ENCODE measurements around the gene RMND5B. TPM values are rescaled to one million over a fixed set of nuclear protein-coding genes. Genes with fewer than 3 reads are reported as not detected.
A peak's percentile ranks its signal among the peaks of the same experiment; 100 is the strongest.
"Not testable (repeated sequence)": the region's sequence is repeated elsewhere in the genome, so short reads cannot be mapped to it uniquely, and the experiment has no call there.

RMND5B gene, protein sequence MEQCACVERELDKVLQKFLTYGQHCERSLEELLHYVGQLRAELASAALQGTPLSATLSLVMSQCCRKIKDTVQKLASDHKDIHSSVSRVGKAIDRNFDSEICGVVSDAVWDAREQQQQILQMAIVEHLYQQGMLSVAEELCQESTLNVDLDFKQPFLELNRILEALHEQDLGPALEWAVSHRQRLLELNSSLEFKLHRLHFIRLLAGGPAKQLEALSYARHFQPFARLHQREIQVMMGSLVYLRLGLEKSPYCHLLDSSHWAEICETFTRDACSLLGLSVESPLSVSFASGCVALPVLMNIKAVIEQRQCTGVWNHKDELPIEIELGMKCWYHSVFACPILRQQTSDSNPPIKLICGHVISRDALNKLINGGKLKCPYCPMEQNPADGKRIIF
- 43.7 TPM for total RNA-seq

- peak; percentile 84 for DNase-seq (ENCODE audit: low spot score)
Observed at GRCh38 chr5:178130576-178131445, at the start of gene RMND5B. Gene RMND5B, plus strand, starts transcription at chr5:178131014. Its CDS starts 7,106 bp downstream, at chr5:178138120.

GRCh38 chr5:178081571-178082243, 49.1 kb upstream of the RMND5B start:
- no peak for DNase-seq (ENCODE audit: low spot score)

- DNase-seq (ENCODE audit: low spot score), result no peak
Observed at GRCh38 chr5:178083922-178084321, 46.9 kb upstream of the RMND5B start.

GRCh38 chr5:178085316-178085715, 45.5 kb upstream of the RMND5B start:
- no peak for DNase-seq (ENCODE audit: low spot score)

- DNase-seq (ENCODE audit: low spot score), result no peak
Observed at GRCh38 chr5:178086266-178086665, 44.5 kb upstream of the RMND5B start.

- not testable (repeated sequence) for DNase-seq (ENCODE audit: low spot score)
Observed at GRCh38 chr5:178087199-178087598, 43.6 kb upstream of the RMND5B start.

DNA sequence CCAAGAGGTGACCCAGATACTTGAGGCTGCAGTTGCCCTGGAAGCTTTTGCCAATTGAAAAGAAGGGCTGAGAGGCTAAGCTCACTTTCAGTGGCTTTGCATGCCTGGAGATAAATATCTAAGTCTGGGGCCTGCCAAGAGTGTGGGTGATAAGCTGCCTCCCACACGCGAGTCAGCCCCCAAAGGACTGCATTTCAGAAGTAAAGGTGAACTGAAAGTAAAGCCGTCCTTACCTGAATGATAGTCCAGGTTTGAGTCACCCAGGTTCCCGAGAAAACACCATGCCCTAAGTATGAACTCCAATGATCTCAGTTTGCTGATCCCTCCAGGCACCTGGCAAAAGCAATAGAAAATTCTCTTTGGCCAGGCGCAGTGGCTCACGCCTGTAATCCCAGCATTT, 40.0 kb upstream of the RMND5B start:
- no peak for DNase-seq (ENCODE audit: low spot score)

- no peak for DNase-seq (ENCODE audit: low spot score)
Observed at GRCh38 chr5:178093134-178093533, 37.7 kb upstream of the RMND5B start.

GRCh38 chr5:178094345-178094744, 36.5 kb upstream of the RMND5B start:
- DNase-seq (ENCODE audit: low spot score), result no peak

GRCh38 chr5:178098685-178099084, 32.1 kb upstream of the RMND5B start:
- DNase-seq (ENCODE audit: low spot score), result no peak

DNA sequence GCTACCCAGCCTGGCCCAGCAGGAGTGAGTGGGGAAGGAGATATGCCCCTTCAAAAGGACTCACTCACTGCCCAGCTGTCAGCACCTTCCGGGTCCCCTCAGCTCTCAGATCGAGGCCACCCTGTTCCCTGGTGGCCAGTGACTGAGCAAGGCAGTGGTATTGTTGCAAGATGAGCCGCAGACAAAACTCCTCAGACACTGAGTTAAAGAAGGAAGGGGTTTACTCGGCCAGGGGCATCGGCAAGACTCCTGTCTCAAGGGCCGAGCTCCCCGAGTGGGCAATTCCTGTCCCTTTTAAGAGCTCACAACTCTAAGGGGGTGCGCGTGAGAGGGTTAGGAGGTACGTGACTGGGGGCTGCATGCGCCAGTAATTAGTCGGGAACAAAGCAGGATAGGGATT, 27.2 kb upstream of the RMND5B start:
- DNase-seq (ENCODE audit: low spot score), result no peak

- DNase-seq (ENCODE audit: low spot score), result peak; percentile 84
Observed at GRCh38 chr5:178104492-178104891, 26.3 kb upstream of the RMND5B start.

DNA sequence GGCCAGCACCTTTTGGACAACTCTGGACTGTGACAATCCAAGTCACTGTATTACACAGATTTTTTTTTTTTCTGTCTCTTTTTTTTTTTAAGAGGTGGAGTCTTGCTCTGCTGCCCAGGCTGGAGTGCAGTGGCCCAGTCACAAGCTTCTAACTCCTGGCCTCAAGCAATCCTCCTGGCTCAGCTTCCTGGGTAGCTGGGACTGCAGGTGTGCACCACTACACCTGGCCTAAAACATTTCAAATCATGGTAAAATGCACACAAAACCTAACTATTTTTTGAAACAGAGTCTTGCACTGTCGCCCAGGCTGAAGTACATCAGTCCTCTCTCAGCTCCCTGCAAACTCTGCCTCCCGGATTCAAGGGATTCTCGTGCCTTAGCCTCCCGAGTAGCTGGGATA, 24.7 kb upstream of the RMND5B start:
- no peak for DNase-seq (ENCODE audit: low spot score)

GRCh38 chr5:178106556-178107239, 24.1 kb upstream of the RMND5B start:
- DNase-seq (ENCODE audit: low spot score), result no peak

GRCh38 chr5:178107756-178108310, 23.0 kb upstream of the RMND5B start:
- DNase-seq (ENCODE audit: low spot score), result no peak

DNA sequence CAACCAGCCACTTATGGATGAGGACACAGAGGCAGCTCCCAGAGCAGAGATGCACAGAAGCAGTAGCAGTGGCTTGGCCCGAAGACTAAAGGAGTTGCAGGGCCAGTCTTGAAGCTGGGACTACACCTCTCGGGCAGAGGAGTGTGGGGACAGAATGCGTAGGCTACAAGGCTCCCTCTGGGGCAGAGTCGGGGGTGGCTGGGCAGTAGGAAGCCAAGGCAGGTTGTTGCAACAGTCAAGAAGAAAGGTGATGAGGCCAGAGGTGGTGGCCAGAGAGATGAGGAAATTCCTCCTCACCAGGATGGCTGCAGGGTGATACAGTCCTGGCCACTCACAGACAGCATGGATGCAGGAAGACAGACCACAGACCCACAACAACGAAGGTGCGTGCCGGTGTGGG, 22.4 kb upstream of the RMND5B start:
- no peak for DNase-seq (ENCODE audit: low spot score)

GRCh38 chr5:178108966-178109365, 21.8 kb upstream of the RMND5B start:
- no peak for DNase-seq (ENCODE audit: low spot score)

- DNase-seq (ENCODE audit: low spot score), result no peak
Observed at GRCh38 chr5:178110511-178110910, 20.3 kb upstream of the RMND5B start.

GRCh38 chr5:178111925-178112324, 18.9 kb upstream of the RMND5B start:
- no peak for DNase-seq (ENCODE audit: low spot score)

- DNase-seq (ENCODE audit: low spot score), result no peak
Observed at GRCh38 chr5:178112545-178112944, 18.3 kb upstream of the RMND5B start.

GRCh38 chr5:178113141-178113787, 17.6 kb upstream of the RMND5B start, which contains the start of gene N4BP3:
Gene N4BP3, plus strand, starts transcription at chr5:178113532. Its CDS starts 6,052 bp downstream, at chr5:178119584.
- DNase-seq (ENCODE audit: low spot score), result peak; percentile 70
